Measurements from ENCODE around the gene CLEC4E. TPM values are rescaled to one million over a fixed set of nuclear protein-coding genes. Genes with fewer than 3 reads are reported as not detected.

CLEC4E gene
- total and polyA plus RNA-seq, 2 of the 13 experiments (the other 11 are each of a cell fraction or from before 2014, with no cell fraction given) = not detected

- in situ Hi-C loops (cut with HindIII; ENCODE audit: extremely low pct_ligation_motif_present, low pct_unique_long_range_greater_than_20kb) (no loop called here), intact Hi-C loops (cut with micrococcal nuclease; ENCODE audit: unreplicated experiment) (no loop called here)
- ATAC-seq (no peak), DNase-seq (ENCODE audit: low spot score) (no peak), FAIRE-seq (no peak)
- Histone ChIP-seq H3K4me1 (ENCODE audit: insufficient read depth, low read length) (no peaks in the 10 kb centered on the region), H3K9ac (ENCODE audit: insufficient read depth, low read depth, low read length) (no peak overlapping the region), H3K4me3 (replicated peaks in 1 of 3; ENCODE audit: insufficient read depth in 1 of 3, low read depth in 2 of 3, low read length in 3 of 3) (no peak overlapping the region), H2AFZ (ENCODE audit: low read length) (no peak overlapping the region), H3K27me3 (ENCODE audit: control insufficient read depth in 1 of 2, insufficient read depth in 2 of 2, low read length in 2 of 2) (peaks cover 0 to 5% of the 10 kb centered on the region in 2 experiments; a peak in 1 of 5 replicates), H3K9me3 (ENCODE audit: low read length) (no peaks in the 10 kb centered on the region), H3K4me2 (ENCODE audit: low read depth, low read length) (no peak overlapping the region), H3K36me3 (replicated peaks in 1 of 2; ENCODE audit: control insufficient read depth in 1 of 2, insufficient read depth in 2 of 2, low read length in 2 of 2) (no peaks in the 10 kb centered on the region), H4K20me1 (ENCODE audit: insufficient read depth, low read length) (no peaks in the 10 kb centered on the region), H3K27ac (ENCODE audit: extremely low read length, insufficient read depth, low read length) (no peak overlapping the region), H3K79me2 (ENCODE audit: insufficient read depth, low read length) (no peaks in the 10 kb centered on the region)
- ChIA-PET CTCF (ENCODE audit: low intra/inter-chr PET ratio, low total read pairs) (no interaction called here), POLR2A (no interaction called here)
- no TSS peak for BruUV-seq (replicated peaks)
- TF ChIP-seq ELF4 (CRISPR knock-in tag; IDR thresholded peaks at IDR 0.05; ENCODE audit: borderline replicate concordance) (no peak), FLYWCH1 (CRISPR knock-in tag; IDR thresholded peaks at IDR 0.05) (no peak), MAFK (conservative IDR thresholded peaks at IDR 0.05 in 1 of 2, IDR thresholded peaks at IDR 0.05 in 1 of 2; ENCODE audit: low read length in 2 of 2) (peak; percentile 84 to 85), MAFF (IDR thresholded peaks at IDR 0.05; ENCODE audit: low read depth, low read length) (peak; percentile 81), ZFP36 (IDR thresholded peaks at IDR 0.05; ENCODE audit: borderline replicate concordance, low read depth, low read length, partially characterized antibody) (no peak), SMAD9 (CRISPR knock-in tag; IDR thresholded peaks at IDR 0.05) (no peak)
- 13% methylated on average over 5 of the region's 5 CpGs for WGBS (ENCODE audit: low lambda C conversion rate)
Observed at GRCh38 chr12:8554451-8555195, 13.9 kb upstream of the CLEC4E start.

- H3K27me3 ChIP-seq (ENCODE audit: control insufficient read depth in 1 of 2, insufficient read depth in 2 of 2, low read length in 2 of 2) = no peaks in the 10 kb centered on the region; a peak in 1 of 5 replicates
- no peaks in the 10 kb centered on the region for H3K36me3 ChIP-seq (replicated peaks in 1 of 2; ENCODE audit: control insufficient read depth in 1 of 2, insufficient read depth in 2 of 2, low read length in 2 of 2)
- ChIA-PET CTCF (ENCODE audit: low intra/inter-chr PET ratio, low total read pairs) (no interaction called here), POLR2A (no interaction called here)
- TF ChIP-seq SNAPC4 (CRISPR knock-in tag; IDR thresholded peaks at IDR 0.05) = no peak
- TF ChIP-seq ZNF83 (CRISPR knock-in tag; IDR thresholded peaks at IDR 0.05; ENCODE audit: borderline replicate concordance) = no peak
- TF ChIP-seq ZNF569 (CRISPR knock-in tag; IDR thresholded peaks at IDR 0.05; ENCODE audit: borderline replicate concordance) = no peak
- no peak for TF ChIP-seq FOXJ3 (CRISPR knock-in tag; IDR thresholded peaks at IDR 0.05; ENCODE audit: borderline replicate concordance)
- no peak for TF ChIP-seq ZNF543 (CRISPR knock-in tag; IDR thresholded peaks at IDR 0.05)
- no peak for TF ChIP-seq ARID2 (CRISPR knock-in tag; IDR thresholded peaks at IDR 0.05; ENCODE audit: borderline replicate concordance)
- ATAC-seq (no peak), DNase-seq (ENCODE audit: low spot score) (no peak), FAIRE-seq (no peak)
- H3K27ac ChIP-seq (ENCODE audit: extremely low read length, insufficient read depth, low read length) = no peak overlapping the region
- no peaks in the 10 kb centered on the region for H4K20me1 ChIP-seq (ENCODE audit: insufficient read depth, low read length)
- no TSS peak for BruUV-seq (replicated peaks)
- no peak overlapping the region for H2AFZ ChIP-seq (ENCODE audit: low read length)
- no peak overlapping the region for H3K4me3 ChIP-seq (replicated peaks in 1 of 3; ENCODE audit: insufficient read depth in 1 of 3, low read depth in 2 of 3, low read length in 3 of 3)
- H3K79me2 ChIP-seq (ENCODE audit: insufficient read depth, low read length) = no peaks in the 10 kb centered on the region
- no peak overlapping the region for H3K4me2 ChIP-seq (ENCODE audit: low read depth, low read length)
- no peak overlapping the region for H3K9ac ChIP-seq (ENCODE audit: insufficient read depth, low read depth, low read length)
- 1% methylated on average over 6 of the region's 6 CpGs for WGBS (ENCODE audit: low lambda C conversion rate)
- no peaks in the 10 kb centered on the region for H3K4me1 ChIP-seq (ENCODE audit: insufficient read depth, low read length)
- in situ Hi-C loops (cut with HindIII; ENCODE audit: extremely low pct_ligation_motif_present, low pct_unique_long_range_greater_than_20kb) (no loop called here), intact Hi-C loops (cut with micrococcal nuclease; ENCODE audit: unreplicated experiment) (no loop called here)
- H3K9me3 ChIP-seq (ENCODE audit: low read length) = no peaks in the 10 kb centered on the region
Observed at GRCh38 chr12:8553088-8553627, 12.5 kb upstream of the CLEC4E start.
